GM23338 (cell line): Measurements from ENCODE around the gene ADAMTS18.

Experiments used
- CREB1 ChIP-seq: fragments of 250-450 bp; sonication (Bioruptor Pico); IDR thresholded peaks from 2 replicates; pipeline ENCODE4 v1.5.0; 2020; ENCODE audit warnings: low read depth, mild to moderate bottlenecking, moderate library complexity
- CTCF ChIP-seq, 2 experiments: fragments of 200-600 bp in 1 of 2; sonication (generic) in 1 of 2; conservative IDR thresholded peaks; 2 replicates each; pipeline versions ENCODE4 v1.5.1 to v1.6.1; 2016 to 2017; ENCODE audit warnings: antibody characterized with exemption in 2 of 2, low read depth in 2 of 2, mild to moderate bottlenecking in 2 of 2, moderate library complexity in 1 of 2
- EZH2 ChIP-seq: fragments of 200-600 bp; sonication (generic); IDR thresholded peaks from one replicate; pipeline ENCODE4 v1.8.0; 2017; ENCODE audit warnings: antibody characterized with exemption, mild to moderate bottlenecking, low read depth; ENCODE audit not compliant: unreplicated experiment
- EZH2phosphoT487 ChIP-seq: fragments of 200-600 bp; sonication (generic); IDR thresholded peaks from one replicate; pipeline ENCODE4 v1.8.1; 2018; ENCODE audit warnings: antibody characterized with exemption; ENCODE audit not compliant: unreplicated experiment
- NANOG ChIP-seq: IDR thresholded peaks from 2 replicates; pipeline ENCODE4 v1.6.1; 2016; ENCODE audit warnings: antibody characterized with exemption, borderline replicate concordance
- POLR2AphosphoS5 ChIP-seq: IDR thresholded peaks from 2 replicates; pipeline ENCODE4 v1.6.1; 2016; ENCODE audit warnings: antibody characterized with exemption, low read depth
- ZNF331 ChIP-seq: fragments of 250-450 bp; sonication (Bioruptor Pico); IDR thresholded peaks from 2 replicates; pipeline ENCODE4 v1.5.0; 2020; ENCODE audit warnings: low read depth, mild to moderate bottlenecking, moderate library complexity
- TF ChIP-seq, protein P1 (sequence below): IDR thresholded peaks from one replicate; pipeline ENCODE4 v1.6.1; 2018; ENCODE audit warnings: antibody characterized with exemption; ENCODE audit not compliant: unreplicated experiment
- TF ChIP-seq, protein P2 (sequence below): fragments of 250-450 bp; sonication (Bioruptor Pico); IDR thresholded peaks from 2 replicates; pipeline ENCODE4 v1.5.0; 2020; ENCODE audit warnings: mild to moderate bottlenecking, moderate library complexity

DNA sequence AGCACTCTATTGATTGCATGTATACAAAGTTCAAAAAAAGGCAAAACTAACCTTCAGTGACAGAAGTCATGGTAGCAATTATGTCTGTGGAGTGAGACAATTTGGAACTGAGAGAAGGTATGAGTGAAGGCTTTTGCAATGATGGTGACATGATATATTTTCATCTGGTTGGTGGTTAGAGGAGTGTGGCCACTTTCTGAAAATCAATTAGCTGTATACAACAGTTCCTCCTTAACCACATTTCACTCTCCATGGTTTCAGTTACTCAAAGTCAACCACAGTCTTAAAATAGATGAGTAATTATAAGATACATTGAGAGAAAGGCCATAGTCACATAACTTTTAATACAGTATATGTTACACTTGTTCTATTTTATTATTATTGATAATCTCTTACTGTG, 26.2 kb downstream of the ADAMTS18 start:
- no peak for TF ChIP-seq EZH2
- no peak for TF ChIP-seq CTCF (conservative IDR thresholded peaks at IDR 0.05; ENCODE audit: low read depth in 2 of 2)
- no peak for TF ChIP-seq NANOG
- TF ChIP-seq EZH2phosphoT487: no peak
- no peak for TF ChIP-seq POLR2AphosphoS5
- no peak for TF ChIP-seq CREB1
- TF ChIP-seq, protein P1, sequence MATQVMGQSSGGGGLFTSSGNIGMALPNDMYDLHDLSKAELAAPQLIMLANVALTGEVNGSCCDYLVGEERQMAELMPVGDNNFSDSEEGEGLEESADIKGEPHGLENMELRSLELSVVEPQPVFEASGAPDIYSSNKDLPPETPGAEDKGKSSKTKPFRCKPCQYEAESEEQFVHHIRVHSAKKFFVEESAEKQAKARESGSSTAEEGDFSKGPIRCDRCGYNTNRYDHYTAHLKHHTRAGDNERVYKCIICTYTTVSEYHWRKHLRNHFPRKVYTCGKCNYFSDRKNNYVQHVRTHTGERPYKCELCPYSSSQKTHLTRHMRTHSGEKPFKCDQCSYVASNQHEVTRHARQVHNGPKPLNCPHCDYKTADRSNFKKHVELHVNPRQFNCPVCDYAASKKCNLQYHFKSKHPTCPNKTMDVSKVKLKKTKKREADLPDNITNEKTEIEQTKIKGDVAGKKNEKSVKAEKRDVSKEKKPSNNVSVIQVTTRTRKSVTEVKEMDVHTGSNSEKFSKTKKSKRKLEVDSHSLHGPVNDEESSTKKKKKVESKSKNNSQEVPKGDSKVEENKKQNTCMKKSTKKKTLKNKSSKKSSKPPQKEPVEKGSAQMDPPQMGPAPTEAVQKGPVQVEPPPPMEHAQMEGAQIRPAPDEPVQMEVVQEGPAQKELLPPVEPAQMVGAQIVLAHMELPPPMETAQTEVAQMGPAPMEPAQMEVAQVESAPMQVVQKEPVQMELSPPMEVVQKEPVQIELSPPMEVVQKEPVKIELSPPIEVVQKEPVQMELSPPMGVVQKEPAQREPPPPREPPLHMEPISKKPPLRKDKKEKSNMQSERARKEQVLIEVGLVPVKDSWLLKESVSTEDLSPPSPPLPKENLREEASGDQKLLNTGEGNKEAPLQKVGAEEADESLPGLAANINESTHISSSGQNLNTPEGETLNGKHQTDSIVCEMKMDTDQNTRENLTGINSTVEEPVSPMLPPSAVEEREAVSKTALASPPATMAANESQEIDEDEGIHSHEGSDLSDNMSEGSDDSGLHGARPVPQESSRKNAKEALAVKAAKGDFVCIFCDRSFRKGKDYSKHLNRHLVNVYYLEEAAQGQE: no peak
- TF ChIP-seq ZNF331 (CRISPR knock-in tag): no peak
- TF ChIP-seq, protein P2, sequence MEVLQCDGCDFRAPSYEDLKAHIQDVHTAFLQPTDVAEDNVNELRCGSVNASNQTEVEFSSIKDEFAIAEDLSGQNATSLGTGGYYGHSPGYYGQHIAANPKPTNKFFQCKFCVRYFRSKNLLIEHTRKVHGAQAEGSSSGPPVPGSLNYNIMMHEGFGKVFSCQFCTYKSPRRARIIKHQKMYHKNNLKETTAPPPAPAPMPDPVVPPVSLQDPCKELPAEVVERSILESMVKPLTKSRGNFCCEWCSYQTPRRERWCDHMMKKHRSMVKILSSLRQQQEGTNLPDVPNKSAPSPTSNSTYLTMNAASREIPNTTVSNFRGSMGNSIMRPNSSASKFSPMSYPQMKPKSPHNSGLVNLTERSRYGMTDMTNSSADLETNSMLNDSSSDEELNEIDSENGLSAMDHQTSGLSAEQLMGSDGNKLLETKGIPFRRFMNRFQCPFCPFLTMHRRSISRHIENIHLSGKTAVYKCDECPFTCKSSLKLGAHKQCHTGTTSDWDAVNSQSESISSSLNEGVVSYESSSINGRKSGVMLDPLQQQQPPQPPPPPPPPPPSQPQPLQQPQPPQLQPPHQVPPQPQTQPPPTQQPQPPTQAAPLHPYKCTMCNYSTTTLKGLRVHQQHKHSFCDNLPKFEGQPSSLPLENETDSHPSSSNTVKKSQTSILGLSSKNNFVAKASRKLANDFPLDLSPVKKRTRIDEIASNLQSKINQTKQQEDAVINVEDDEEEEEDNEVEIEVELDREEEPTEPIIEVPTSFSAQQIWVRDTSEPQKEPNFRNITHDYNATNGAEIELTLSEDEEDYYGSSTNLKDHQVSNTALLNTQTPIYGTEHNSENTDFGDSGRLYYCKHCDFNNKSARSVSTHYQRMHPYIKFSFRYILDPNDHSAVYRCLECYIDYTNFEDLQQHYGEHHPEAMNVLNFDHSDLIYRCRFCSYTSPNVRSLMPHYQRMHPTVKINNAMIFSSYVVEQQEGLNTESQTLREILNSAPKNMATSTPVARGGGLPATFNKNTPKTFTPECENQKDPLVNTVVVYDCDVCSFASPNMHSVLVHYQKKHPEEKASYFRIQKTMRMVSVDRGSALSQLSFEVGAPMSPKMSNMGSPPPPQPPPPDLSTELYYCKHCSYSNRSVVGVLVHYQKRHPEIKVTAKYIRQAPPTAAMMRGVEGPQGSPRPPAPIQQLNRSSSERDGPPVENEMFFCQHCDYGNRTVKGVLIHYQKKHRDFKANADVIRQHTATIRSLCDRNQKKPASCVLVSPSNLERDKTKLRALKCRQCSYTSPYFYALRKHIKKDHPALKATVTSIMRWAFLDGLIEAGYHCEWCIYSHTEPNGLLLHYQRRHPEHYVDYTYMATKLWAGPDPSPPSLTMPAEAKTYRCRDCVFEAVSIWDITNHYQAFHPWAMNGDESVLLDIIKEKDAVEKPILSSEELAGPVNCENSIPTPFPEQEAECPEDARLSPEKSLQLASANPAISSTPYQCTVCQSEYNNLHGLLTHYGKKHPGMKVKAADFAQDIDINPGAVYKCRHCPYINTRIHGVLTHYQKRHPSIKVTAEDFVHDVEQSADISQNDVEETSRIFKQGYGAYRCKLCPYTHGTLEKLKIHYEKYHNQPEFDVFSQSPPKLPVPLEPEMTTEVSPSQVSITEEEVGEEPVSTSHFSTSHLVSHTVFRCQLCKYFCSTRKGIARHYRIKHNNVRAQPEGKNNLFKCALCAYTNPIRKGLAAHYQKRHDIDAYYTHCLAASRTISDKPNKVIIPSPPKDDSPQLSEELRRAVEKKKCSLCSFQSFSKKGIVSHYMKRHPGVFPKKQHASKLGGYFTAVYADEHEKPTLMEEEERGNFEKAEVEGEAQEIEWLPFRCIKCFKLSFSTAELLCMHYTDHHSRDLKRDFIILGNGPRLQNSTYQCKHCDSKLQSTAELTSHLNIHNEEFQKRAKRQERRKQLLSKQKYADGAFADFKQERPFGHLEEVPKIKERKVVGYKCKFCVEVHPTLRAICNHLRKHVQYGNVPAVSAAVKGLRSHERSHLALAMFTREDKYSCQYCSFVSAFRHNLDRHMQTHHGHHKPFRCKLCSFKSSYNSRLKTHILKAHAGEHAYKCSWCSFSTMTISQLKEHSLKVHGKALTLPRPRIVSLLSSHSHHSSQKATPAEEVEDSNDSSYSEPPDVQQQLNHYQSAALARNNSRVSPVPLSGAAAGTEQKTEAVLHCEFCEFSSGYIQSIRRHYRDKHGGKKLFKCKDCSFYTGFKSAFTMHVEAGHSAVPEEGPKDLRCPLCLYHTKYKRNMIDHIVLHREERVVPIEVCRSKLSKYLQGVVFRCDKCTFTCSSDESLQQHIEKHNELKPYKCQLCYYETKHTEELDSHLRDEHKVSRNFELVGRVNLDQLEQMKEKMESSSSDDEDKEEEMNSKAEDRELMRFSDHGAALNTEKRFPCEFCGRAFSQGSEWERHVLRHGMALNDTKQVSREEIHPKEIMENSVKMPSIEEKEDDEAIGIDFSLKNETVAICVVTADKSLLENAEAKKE (CRISPR knock-in tag): no peak
